Suppressor macrophage (primary cell): ENCODE data around the gene PPL.
"Not testable (repeated sequence)": the region's sequence is repeated elsewhere in the genome, so short reads cannot be mapped to it uniquely, and the experiment has no call there.

Experiments
- DNase-seq, 4 experiments: peaks; one replicate each; pipeline ENCODE4 v3.0.0-alpha.2; 2020 to 2022

The PPL gene

DNA sequence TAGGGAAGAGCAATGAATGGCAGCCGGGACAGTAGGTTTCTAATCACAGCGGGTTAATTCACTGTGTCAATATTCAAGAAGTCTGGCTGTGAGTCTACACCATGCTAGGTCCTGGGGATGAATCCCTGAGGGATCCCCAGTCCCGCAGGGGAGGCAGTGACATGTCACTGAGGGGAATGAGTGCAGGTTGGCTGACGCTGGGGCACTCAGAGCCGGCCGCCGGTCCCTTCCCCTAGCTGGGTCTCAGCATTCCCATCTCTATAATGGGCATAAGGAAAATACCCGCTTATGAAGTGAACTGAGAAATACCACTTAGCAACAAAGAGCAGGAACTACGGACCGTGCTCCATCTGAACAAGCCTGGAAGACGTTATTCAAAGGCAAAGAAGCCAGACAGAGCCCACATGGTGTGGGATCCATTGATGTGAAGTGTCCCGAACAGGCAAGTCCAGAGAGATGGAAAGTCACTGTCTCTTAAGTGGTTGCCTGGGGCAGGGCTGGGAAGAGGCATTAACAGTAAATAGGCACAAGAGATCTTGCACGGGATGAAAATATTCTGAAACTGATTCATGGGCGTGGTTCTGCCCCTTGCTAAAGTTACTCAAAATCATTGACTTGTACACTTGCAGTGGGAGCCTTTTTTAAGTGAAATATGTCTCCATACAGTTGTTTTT lies 31.9 kb downstream of the PPL start:
- DNase-seq: no peak

DNA sequence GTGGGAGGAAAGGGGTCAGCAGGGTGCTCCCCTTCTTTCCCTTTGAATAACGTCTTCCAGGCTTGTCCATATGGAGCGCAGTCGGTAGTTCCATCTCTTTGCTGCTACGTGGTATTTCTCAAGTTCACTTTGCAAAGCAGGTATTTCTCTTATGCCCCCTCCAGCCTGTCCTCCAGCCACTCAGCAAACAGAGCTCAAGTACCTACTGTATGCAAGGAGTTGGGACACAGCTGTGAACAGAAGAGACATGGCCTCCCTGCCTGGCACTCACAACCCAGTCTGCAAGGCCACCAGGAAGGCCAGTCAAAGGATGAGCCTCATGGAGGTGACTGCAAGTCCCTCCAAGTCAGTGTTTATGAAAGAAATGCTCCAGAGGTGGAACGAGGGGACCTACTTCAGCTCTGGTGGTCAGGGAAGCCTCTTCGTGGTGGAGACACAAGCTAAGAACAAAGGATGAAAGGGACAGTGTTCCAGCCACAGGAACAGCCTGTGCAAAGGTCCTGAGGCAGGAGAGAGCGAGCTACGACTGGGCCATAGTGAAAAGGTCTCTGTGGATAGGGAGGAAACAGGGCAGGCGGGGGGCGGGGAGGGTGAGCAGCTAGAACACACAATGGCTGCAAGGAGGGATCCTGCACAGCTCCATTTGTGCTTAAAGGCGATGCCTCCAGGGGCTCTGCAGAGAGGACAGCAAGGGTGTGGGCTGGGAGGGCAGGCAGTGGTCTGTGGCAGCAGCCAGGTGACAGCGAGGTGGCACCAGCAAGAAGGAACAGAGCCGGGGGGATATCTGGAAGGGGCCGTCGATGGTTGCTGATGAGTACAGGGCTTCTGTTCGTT lies 32.6 kb downstream of the PPL start:
- no peak for DNase-seq

DNA sequence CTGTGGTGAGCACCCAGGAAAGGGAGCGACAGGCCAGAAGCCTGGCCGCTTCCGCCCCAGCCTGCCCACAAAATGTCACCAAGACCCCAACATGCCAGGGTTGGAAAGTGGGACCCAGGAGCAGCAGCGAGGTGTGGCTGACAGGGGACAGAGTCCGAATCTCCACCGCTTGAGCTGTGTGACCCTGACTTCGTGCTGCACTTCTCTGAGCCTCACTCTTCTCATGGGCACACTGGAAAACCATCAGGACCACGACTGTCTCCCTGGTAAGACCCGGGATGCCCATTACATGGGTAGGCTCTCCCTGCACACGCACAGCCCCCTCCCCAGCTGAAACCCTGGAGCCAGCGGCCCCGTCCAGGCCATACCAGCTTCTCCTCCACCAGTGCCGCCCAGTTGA lies 34.9 kb downstream of the PPL start:
- no peak for DNase-seq

DNA sequence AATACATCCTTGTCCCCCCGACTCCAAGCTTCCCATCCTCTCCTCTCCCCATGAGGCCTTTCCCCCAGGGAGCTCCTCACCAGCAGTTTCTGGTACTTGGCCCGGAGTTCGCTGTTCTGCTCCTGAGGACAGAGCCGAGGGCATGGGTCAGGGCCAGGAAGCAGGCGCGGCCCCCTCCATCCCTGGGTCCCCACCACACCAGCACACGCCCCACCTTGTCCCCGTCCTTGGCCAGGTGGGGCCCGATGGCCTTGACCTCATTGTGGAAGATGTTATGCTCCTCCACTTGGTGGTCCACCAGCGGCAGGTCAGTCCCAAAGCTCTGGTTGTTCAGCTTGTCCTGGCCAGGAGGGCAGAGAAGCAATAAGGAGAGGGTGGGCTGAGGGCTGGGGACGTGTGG lies 36.2 kb downstream of the PPL start:
- no peak for DNase-seq

DNA sequence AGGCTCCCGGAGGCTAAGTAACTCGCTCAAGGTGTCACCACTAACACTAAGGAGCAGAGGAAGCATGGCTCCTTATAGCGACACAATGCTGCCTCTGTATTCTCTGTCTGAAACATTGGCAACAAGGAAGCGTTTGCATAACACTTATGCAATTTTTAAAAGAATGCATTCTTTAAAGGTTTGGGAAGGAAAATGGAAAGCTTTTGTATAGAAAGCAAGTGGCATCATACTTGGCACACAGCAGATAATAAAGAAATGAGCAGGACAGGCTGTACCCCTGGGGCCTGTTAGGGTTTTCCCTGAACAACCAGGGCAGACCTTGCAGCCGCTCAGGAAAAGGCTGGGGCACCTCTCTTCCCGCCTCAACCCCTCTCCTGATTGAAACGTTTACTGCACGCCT lies 36.9 kb downstream of the PPL start:
- DNase-seq: no peak

DNA sequence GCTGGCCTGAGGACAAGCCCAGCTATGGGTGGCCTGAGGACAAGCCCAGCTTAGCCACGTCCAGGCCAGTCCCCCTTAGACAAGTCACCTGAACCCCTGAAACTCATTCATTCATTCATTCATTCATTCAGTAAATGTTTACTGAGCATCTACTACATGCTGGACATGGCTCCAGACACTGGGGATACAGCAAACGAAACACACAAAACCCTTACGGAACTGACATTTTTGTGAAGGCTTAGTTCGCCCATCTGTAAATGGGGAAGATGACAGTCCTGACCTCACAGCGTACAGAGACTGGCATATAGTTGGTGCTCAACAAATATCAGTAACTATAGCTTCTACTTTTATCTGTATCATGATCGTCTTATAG lies 37.5 kb downstream of the PPL start:
- no peak for DNase-seq

DNA sequence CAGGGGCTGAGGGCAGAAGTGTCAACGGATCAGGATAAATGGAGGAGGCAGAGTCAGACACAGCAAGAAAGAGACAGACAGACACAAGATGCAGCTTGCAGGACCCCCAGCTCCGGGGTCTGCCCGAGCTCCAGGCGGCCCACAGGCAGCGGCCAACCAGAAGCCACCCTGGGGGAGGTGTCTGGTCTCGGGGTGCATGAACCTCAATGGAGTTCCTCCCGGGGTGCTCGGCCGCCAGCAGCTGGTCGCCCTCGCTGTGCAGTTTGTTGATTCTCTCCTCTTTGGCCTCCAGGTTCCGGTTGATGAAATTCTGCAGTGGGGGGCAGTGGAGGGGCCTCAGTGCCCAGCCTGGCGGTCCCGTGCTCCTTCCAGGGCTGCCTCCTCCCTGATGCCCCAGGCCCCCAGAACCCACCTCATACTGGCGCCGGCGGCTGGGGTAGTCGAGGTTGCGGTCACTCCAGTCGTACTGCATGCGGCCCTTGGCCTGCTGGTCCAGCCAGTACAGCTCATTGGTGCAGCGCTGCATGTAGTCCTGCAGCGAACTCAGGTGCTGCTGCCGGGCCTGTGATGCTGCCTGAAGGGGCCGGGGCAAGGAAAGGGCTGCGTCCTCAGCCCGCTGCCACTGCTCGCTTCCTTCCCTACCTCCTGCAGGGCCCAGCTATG lies 38.0 kb downstream of the PPL start:
- no peak for DNase-seq

DNA sequence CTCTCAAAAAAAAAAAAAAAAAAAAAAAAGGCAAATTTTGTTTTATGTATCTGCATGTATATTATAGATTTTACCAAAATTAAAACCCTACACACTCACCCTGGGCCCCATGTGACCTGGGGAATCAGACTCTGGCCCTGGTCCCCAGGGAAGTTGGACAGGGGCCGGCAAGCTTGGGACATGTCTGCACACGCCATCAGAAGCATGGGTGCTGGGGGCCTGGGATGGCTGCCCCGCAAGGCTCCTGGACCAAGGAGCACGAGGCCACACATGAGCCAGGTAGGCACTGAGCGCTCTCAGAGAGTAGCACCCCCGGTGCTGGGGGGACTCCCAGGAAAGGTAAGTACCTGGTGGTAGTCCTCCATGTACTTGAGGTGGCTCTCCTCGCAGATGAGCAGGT lies 39.6 kb downstream of the PPL start:
- no peak for DNase-seq

DNA sequence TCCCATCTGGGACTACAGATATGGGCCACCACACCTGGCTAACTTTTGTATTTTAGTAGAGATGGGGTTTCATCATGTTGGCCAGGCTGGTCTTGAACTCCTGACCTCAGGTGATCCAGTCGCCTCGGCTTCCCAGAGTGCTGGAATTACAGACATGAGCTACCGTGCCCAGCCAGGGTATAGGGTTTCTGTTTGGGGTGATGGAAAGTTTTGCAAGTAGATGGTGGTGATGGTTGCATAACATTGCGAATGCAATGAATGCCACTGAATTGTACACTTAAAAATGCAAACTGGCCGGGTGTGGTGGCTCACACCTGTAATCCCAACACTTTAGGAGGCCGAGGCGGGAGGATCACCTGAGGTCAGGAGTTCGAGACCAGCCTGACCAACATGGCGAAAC lies 40.2 kb downstream of the PPL start:
- not testable (repeated sequence) for DNase-seq

DNA sequence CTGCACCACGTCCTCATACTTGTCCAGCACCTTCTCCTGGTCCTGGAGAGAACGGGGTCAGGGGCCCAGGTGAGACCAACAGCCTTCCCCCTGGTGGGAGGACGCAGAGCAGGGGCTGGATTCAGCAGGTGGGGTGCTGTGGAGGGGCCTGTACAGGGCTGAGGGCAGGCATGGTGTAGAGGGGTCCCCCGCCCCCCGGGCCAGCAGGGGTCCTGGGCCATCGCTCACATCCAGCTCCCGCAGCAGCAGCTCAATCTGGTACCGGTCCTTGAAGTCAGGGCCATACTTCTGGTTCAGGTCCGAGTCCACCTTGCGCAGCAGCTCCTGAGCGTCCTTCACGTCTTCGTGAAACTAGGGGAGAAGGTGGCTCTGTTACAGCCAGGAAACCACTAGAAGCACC lies 41.6 kb downstream of the PPL start:
- DNase-seq: no peak

DNA sequence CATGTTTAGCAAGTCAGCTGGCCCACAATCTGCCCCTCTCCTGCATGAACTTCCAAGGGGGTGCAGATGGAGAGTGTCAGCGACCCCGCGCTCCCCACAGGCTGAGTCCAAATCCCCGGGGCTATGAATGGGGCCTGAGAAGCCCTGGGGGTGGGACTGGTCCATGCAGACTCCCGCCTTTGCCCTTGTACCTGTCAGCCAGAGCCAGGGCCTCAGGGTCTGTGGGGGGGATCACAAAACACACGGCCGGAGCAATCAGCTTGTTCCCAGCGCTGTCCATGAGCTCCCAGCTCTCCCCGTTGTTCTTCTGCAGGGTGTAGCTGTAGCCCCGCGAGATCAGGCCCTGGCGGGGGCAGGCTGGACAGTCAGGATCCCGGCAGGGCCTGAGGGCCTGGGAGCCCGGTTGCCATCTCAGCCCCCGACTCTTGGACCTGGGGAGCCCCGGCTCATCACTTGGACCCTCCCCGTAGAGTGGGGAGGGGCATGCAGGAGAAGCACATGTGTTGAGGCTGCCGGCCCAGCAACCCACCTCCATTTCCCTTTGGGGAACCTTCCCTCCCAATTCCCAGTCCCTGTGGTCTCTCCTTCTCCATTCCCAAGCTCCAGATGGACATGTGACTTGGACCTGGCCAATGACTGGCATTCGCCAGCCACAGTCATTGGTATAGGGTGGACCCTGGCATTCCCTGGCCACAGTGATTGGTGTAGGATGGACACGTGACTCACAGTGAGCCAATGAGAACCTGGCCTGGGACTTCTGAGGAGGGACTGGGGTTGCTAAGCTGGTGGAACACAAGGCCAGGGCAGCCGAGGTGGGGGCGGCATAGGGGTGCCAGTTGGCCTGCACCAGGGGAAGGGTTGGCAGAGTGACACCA lies 42.4 kb downstream of the PPL start:
- DNase-seq: no peak

DNA sequence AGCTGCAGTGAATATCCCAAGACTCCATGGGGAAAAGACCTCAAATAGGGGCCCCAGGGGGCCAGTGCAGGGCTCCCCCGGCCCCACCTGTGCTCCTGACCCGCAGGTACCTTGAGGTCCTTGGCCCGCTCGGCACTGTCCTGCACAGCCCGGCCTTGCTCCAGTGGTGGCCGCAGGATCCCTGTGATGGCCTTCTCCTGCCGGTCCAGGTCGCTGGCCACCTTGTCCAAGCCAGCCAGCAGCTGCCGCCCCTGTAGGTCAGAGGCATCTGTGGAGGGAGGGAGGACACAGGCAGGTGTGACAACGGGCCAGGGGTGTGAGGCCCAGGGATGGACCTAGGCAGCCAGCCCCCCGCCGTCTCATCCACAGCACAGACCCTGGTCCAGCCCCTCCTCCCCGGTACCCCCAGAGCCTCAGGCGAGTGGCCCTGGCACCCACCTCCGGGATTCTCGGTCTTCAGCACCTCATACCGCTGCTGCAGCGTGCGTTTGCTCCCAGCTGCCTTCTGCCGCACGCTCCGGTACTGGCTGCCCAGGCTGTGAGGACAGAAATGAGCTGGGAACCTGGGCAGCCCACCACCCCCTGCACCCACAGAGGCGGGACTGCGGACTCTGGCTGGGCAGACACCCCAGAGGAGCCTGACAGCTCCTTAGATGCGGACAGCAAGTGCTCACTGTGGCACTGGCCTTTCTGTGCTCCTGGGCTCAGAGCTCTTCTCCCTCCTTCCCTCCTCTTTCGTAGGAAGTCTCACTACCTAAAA lies 43.7 kb downstream of the PPL start:
- DNase-seq: no peak

DNA sequence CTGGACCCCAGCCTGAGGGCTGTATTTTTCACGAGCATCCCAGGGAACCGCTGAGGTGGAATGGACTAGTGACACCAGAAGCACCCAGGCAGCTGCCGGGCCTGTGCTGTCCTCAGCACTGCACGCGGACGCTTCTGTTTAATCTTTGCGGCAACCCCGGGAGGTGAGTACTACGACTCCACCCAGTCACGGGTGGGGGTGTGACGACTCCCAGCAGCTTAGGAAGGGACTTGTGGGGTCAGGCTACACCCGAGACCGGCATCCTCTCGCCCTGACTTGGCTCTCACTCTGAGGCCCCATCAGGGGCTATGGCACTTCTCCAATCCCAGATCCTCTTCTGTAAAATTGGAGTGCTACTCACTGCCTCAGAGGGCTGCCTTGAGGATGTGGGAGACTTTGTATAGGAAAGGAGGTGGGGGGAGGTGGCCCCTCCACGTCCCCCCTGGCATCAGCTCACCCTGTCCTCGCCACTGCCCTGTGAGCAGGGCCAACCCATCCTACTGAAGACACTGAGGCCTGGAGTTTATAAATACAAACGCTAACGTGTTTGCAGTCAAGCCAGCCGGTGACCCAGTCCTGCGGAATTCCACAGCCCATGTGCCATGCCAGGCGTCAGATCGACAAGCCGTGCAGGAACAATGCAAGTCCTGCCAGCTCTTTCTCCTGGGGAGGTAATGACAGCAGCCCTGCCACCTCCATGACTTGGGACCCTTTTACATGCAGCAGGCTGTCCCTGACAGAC lies 44.4 kb downstream of the PPL start:
- no peak for DNase-seq

DNA sequence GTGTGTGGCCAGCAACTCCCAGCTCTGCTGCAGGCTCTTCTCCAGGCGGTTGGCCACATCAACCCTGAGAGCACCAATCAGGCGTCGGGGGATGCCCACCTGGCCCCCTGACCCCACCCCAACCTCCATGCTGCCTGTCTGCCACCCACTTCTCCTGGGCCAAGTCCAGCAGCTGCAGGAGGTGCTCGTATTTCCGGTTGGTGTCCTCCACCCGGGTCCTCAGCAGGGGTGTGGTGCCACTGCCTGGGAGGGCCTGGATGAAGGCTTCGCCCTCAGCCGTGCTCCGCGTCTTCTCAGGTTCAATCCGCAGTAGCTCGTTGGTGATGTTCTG lies 45.1 kb downstream of the PPL start:
- no peak for DNase-seq

DNA sequence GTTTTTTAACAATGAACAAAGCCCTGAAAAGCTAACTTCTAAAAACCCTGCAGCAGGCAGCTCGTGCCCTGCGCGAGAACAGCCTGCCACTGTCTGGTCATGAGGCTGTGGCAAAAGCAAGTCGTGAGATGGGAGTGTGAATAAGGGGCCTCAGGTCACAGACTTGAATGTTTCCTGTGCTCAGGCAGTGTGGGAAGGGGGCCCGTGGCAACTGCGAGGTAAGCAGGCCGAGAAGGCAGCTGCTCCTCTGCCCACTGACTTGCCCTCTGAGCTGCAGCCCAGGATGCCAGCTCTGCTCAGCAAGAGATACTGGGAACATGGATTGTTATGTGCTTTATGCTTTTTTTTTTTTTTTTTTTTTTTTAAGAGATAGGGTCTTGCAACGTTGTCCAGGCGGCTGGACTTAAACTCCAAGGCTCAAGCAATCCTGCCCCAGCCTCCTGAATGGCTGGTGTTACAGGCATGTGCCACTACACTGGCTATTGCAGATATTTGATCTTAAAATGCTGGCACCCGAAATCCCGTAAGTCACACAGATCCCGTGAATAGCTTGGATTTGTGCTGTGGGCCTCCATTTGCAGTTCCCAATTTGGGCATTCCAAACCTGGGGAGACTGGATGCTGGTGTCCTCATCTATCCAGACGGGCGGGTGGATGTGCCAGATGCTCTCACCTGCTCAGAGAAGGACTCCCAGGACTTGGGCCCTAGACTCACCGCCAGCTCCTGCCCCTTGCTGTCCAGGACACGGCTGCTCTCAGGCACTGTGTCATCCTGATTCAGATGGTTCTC lies 45.7 kb downstream of the PPL start:
- no peak for DNase-seq

DNA sequence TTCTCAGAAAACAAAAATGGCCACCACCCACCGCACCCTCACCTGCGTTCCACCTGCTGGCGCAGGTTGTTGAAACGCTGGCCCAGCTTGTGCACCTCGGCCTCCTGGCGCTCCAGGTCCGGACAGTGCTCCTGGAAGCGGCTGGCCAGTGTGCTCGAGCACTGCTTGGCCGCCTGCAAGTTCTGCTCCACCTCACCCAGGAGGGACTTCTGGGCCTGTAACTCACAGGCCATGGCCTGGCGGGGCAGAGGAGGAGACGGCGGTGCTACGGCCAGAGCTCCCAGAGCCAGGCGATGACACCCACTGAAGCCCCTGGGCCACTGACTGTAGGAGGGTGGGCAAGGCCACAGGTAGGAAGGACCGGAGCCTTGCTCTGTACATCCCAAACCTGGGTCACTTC lies 46.3 kb downstream of the PPL start:
- no peak for DNase-seq

DNA sequence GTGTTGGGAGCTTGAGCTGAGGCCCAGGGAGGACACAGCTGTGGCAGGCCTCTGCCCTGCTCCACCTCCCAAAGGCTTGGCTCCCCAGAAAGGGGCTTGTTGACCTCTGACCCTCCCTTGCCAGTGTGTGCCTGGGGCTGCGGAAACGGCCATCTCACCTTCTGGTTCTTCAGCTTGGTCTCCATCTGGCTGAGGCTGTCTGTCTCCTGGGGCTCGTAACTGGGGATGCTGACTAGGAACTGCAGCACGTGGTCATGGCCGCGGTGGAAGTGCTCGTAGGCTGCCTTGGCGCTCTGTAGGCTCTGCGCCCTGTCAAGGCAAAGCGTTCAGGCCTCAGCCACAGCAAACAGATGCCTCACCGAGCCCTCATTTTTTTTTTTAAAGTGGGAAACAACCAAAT lies 46.9 kb downstream of the PPL start:
- DNase-seq: no peak

DNA sequence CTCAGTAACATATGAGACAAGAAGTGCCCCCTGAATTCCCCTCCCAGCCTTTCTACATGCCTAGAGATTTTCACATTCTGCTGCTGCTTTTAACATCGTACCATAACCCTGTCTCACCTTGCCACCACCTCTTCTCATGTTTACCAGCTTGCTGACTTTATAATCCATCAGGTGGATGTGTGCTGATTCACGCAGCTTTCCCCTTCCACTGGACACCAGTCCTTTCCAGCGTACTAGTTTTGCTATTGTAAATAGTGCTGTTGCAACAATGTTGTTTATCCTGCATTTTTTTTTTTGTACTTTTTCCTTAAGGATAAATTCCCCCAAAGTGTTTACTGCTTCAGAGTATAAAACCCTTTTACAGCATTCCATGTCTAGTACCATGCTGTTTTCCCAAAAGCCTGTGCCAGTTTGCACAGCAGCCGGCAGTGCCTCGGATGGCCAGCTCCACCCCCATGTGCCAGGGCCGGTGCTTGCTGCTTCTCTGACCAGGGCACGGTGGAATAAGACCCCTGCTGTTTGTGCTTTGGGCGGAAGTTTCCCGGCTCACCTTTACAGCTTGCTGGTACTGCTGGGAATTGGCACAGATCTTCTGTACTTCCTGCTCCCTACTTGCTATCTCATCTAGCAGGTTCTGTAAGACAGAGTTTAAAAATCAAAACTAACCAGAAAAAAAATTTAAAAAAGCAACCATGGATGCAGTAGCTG lies 48.4 kb downstream of the PPL start:
- no peak for DNase-seq

DNA sequence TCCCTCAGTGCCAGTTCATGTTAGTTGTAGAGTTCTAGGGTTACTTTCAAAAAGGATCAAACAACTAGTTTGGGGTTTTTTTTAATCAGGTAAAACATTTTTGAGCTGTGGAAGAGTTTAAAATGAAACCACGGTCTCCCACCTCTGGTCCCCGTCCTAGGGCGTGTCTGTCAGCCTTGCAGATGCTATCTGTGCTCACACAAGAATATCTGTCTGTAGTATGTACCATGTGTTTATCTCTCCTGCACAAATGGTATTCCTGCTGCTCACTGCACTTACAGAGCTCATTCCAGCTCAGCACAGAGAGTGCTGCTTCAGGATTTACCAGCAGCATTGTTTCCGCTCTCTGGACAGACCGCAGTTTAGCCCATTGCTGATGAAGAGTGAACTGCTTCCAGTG lies 50.8 kb downstream of the PPL start:
- DNase-seq: no peak
